Measurements from ENCODE around the gene TRIM41.

Gene TRIM41

GRCh38 chr5:181233801-181234454 lies 10.8 kb downstream of the TRIM41 start:
- no peak for DNase-seq

- DNase-seq: no peak
These were observed 11.6 kb downstream of the TRIM41 start for GRCh38 chr5:181234455-181235306.

- DNase-seq: no peak
These were observed 12.2 kb downstream of the TRIM41 start for GRCh38 chr5:181235323-181235688.

- no peak for DNase-seq
These were observed 12.7 kb downstream of the TRIM41 start for GRCh38 chr5:181235689-181236366.

- no peak for DNase-seq
These were observed 13.4 kb downstream of the TRIM41 start for GRCh38 chr5:181236471-181236870.

- DNase-seq: no peak
These were observed 14.0 kb downstream of the TRIM41 start for GRCh38 chr5:181236954-181237641.

GRCh38 chr5:181237729-181238385 lies 14.8 kb downstream of the TRIM41 start:
- no peak for DNase-seq

- no peak for DNase-seq
These were observed 16.1 kb downstream of the TRIM41 start for GRCh38 chr5:181239062-181239663.

GRCh38 chr5:181241393-181241975 lies 18.4 kb downstream of the TRIM41 start:
- peak; percentile 89 for DNase-seq

GRCh38 chr5:181242031-181242451 lies 19.0 kb downstream of the TRIM41 start:
- no peak for DNase-seq

- no peak for DNase-seq
These were observed 20.0 kb downstream of the TRIM41 start for GRCh38 chr5:181243018-181243563.

- peak; percentile 93 for DNase-seq
These were observed 20.7 kb downstream of the TRIM41 start, which contains the start of gene RACK1 for GRCh38 chr5:181243564-181244343. RACK1 (minus strand) TSS chr5:181243906; CDS start chr5:181243800, 106 bp downstream.

GRCh38 chr5:181245427-181246275 lies 22.6 kb downstream of the TRIM41 start:
- no peak for DNase-seq

- peak; percentile 87 for DNase-seq
These were observed 23.4 kb downstream of the TRIM41 start for GRCh38 chr5:181246276-181247049.

GRCh38 chr5:181248277-181248676 lies 25.2 kb downstream of the TRIM41 start:
- DNase-seq: no peak

GRCh38 chr5:181255276-181255675 lies 32.2 kb downstream of the TRIM41 start:
- DNase-seq: no peak

- no peak for DNase-seq
These were observed 32.9 kb downstream of the TRIM41 start for GRCh38 chr5:181255836-181256578.

GRCh38 chr5:181258576-181258975 lies 35.5 kb downstream of the TRIM41 start:
- no peak for DNase-seq

Data from activated CD4-positive, alpha-beta T cell treated with anti-CD3 and anti-CD28 coated beads, Interleukin-2, amount 50 U/mL, for 16 hours (primary cell).